Measurements from ENCODE around the gene WDFY4.

Gene WDFY4

GRCh38 chr10:48708144-48708543, 23.5 kb downstream of the WDFY4 start:
- H3K4me3 ChIP-seq (replicated peaks in 1 of 2; ENCODE audit: low read depth in 2 of 2, low read length in 2 of 2), result no peak overlapping the region
- no peak for TF ChIP-seq CTCF (IDR thresholded peaks at IDR 0.05; ENCODE audit: low read depth, low read length)
- DNase-seq (ENCODE audit: low read depth in 2 of 2), result peak; percentile 6 to 23

GRCh38 chr10:48710647-48711275, 26.1 kb downstream of the WDFY4 start:
- TF ChIP-seq CTCF (IDR thresholded peaks at IDR 0.05; ENCODE audit: low read depth, low read length), result no peak
- DNase-seq (ENCODE audit: low read depth in 2 of 2), result no peak
- H3K4me3 ChIP-seq (replicated peaks in 1 of 2; ENCODE audit: low read depth in 2 of 2, low read length in 2 of 2), result no peak overlapping the region

- H3K4me3 ChIP-seq (replicated peaks in 1 of 2; ENCODE audit: low read depth in 2 of 2, low read length in 2 of 2), result no peak overlapping the region
- DNase-seq (ENCODE audit: low read depth in 2 of 2), result no peak
- TF ChIP-seq CTCF (IDR thresholded peaks at IDR 0.05; ENCODE audit: low read depth, low read length), result no peak
Measured at GRCh38 chr10:48711830-48712229, 27.2 kb downstream of the WDFY4 start.

- no peak for TF ChIP-seq CTCF (IDR thresholded peaks at IDR 0.05; ENCODE audit: low read depth, low read length)
- no peak for DNase-seq (ENCODE audit: low read depth in 2 of 2)
- no peak overlapping the region for H3K4me3 ChIP-seq (replicated peaks in 1 of 2; ENCODE audit: low read depth in 2 of 2, low read length in 2 of 2)
Measured at GRCh38 chr10:48714088-48714487, 29.4 kb downstream of the WDFY4 start.

- H3K4me3 ChIP-seq (replicated peaks in 1 of 2; ENCODE audit: low read depth in 2 of 2, low read length in 2 of 2), result no peak overlapping the region
- TF ChIP-seq CTCF (IDR thresholded peaks at IDR 0.05; ENCODE audit: low read depth, low read length), result no peak
- DNase-seq (ENCODE audit: low read depth in 2 of 2), result no peak
Measured at GRCh38 chr10:48716416-48716815, 31.7 kb downstream of the WDFY4 start.

GRCh38 chr10:48720611-48721010, 35.9 kb downstream of the WDFY4 start:
- no peak overlapping the region for H3K4me3 ChIP-seq (replicated peaks in 1 of 2; ENCODE audit: low read depth in 2 of 2, low read length in 2 of 2)
- no peak for DNase-seq (ENCODE audit: low read depth in 2 of 2)
- no peak for TF ChIP-seq CTCF (IDR thresholded peaks at IDR 0.05; ENCODE audit: low read depth, low read length)

Measured in cardiac fibroblast (primary cell).